B cell (primary cell): ENCODE data around the gene NOP9. TPM values are rescaled to one million over a fixed set of nuclear protein-coding genes. Genes with fewer than 3 reads are reported as not detected.

ENCODE experiments used
- ATAC-seq: fragments of 200-7000 bp; cut with Tn5 transposase; one replicate; pipeline ENCODE4 v1.10.0; 2021; ENCODE audit warnings: low read depth, mild to moderate bottlenecking, moderate number of reproducible peaks, moderate library complexity
- CTCF ChIA-PET: fragments of 350-600 bp; sonication (Branson Sonifier 250); formaldehyde crosslinking; loops from one replicate; lab custom pipeline; 2021; ENCODE audit warnings: antibody characterized with exemption, inconsistent platforms; lab: Charles Lee
- POLR2A ChIA-PET: fragments of 350-600 bp; sonication (Branson Sonifier 250); formaldehyde crosslinking; loops from one replicate; lab custom pipeline; 2021; ENCODE audit warnings: antibody characterized with exemption; lab: Charles Lee
- DNase-seq: peaks from one replicate; pipeline ENCODE4 v3.0.0; 2013
- H2AFZ ChIP-seq: 2 replicates; pipeline ENCODE4 v1.6.1; 2012; ENCODE audit warnings: mild to moderate bottlenecking, low read depth, low read length; ENCODE audit not compliant: insufficient read depth, poor library complexity, severe bottlenecking
- H3K27ac ChIP-seq, 2 donors: 1 replicate in 1 of 2; 2 replicates in 1 of 2; pipeline ENCODE4 v1.5.1; 2012 to 2013; ENCODE audit warnings: low read length in 2 of 2, mild to moderate bottlenecking in 2 of 2, moderate library complexity in 1 of 2
- H3K27me3 ChIP-seq, 4 experiments: fragments of 200-600 bp in 1 of 4; sonication (generic) in 1 of 4; replicated peaks in 1 of 4; 1 replicate in 2 of 4; 2 replicates in 2 of 4; pipeline versions ENCODE4 v1.6.1 to v1.7.0; 2013 to 2016; ENCODE audit warnings: low read length in 3 of 4, mild to moderate bottlenecking in 2 of 4, mixed read lengths in 1 of 4, moderate library complexity in 1 of 4; ENCODE audit not compliant: insufficient read depth in 4 of 4, control insufficient read depth in 3 of 4; ENCODE audit errors: control extremely low read depth in 1 of 4
- H3K36me3 ChIP-seq, 2 experiments: replicated peaks in 1 of 2; 1 replicate in 1 of 2; 2 replicates in 1 of 2; pipeline versions ENCODE4 v1.6.1 to v1.7.1; 2013; ENCODE audit warnings: low read length in 1 of 2; ENCODE audit not compliant: insufficient read depth in 2 of 2, control insufficient read depth in 1 of 2; ENCODE audit errors: control extremely low read depth in 1 of 2, extremely low read depth in 1 of 2
- H3K4me1 ChIP-seq, 2 donors: fragments of 200-600 bp in 1 of 2; sonication (generic) in 1 of 2; 1 replicate in 1 of 2; 2 replicates in 1 of 2; pipeline versions ENCODE4 v1.5.1 to v1.6.1; 2013 to 2017; ENCODE audit warnings: low read length in 2 of 2; ENCODE audit not compliant: control insufficient read depth in 2 of 2, insufficient read depth in 2 of 2
- H3K4me2 ChIP-seq: replicated peaks from 2 replicates; pipeline ENCODE3; 2012; ENCODE audit warnings: mild to moderate bottlenecking, low read depth, low read length; ENCODE audit not compliant: poor library complexity, severe bottlenecking
- H3K4me3 ChIP-seq, 5 experiments: fragments of 200-600 bp in 1 of 5; sonication (generic) in 1 of 5; 1 replicate in 3 of 5; 2 replicates in 2 of 5; pipeline versions ENCODE4 v1.5.1 to v1.7.0; 2011 to 2016; ENCODE audit warnings: low read length in 4 of 5, mild to moderate bottlenecking in 4 of 5, low read depth in 2 of 5, control low read depth in 1 of 5, moderate library complexity in 1 of 5; ENCODE audit not compliant: insufficient read depth in 1 of 5; ENCODE audit errors: control extremely low read depth in 1 of 5, extremely low read depth in 1 of 5
- H3K79me2 ChIP-seq: fragments of 200-600 bp; sonication (generic); one replicate; pipeline ENCODE4 v1.6.0; 2016; ENCODE audit warnings: low read length; ENCODE audit not compliant: control insufficient read depth, insufficient read depth
- H3K9ac ChIP-seq: fragments of 200-600 bp; sonication (generic); 2 replicates; pipeline ENCODE4 v1.6.1; 2017; ENCODE audit warnings: mild to moderate bottlenecking, low read length, moderate library complexity
- H3K9me3 ChIP-seq, 3 donors: one replicate each; pipeline versions ENCODE4 v1.6.1 to v1.7.1; 2013; ENCODE audit warnings: low read length in 2 of 3; ENCODE audit not compliant: control insufficient read depth in 2 of 3, insufficient read depth in 1 of 3; ENCODE audit errors: control extremely low read depth in 1 of 3
- H4K20me1 ChIP-seq: 2 replicates; pipeline ENCODE4 v1.6.0; 2012; ENCODE audit warnings: mild to moderate bottlenecking, low read length; ENCODE audit not compliant: insufficient read depth, control insufficient read depth, poor library complexity, severe bottlenecking
- H3K27ac Mint-ChIP-seq: one replicate; pipeline ENCODE4 v1.8.0; 2021; ENCODE audit warnings: mixed read lengths
- H3K27me3 Mint-ChIP-seq: one replicate; pipeline ENCODE4 v1.8.0; 2021; ENCODE audit warnings: mixed read lengths
- H3K4me1 Mint-ChIP-seq: one replicate; pipeline ENCODE4 v1.8.0; 2021; ENCODE audit warnings: mixed read lengths
- H3K4me3 Mint-ChIP-seq: one replicate; pipeline ENCODE4 v1.8.0; 2021; ENCODE audit warnings: mixed read lengths
- H3K9me3 Mint-ChIP-seq: one replicate; pipeline ENCODE4 v1.8.0; 2022; ENCODE audit warnings: mixed read lengths; ENCODE audit not compliant: insufficient read depth
- EZH2 ChIP-seq: IDR thresholded peaks from 2 replicates; pipeline ENCODE4 v1.6.1; 2012; ENCODE audit warnings: borderline replicate concordance, low read depth, mild to moderate bottlenecking, moderate library complexity, low read length; ENCODE audit not compliant: insufficient read depth, poor library complexity, severe bottlenecking
- WGBS: methylation state at CpG from one replicate; pipeline ENCODE4 v1.1.5; 2013; ENCODE audit warnings: missing lambda C conversion rate; ENCODE audit not compliant: insufficient coverage; 5-methylcytosine and 5-hydroxymethylcytosine counted together
- intact Hi-C: fragments of 100-400 bp; cut with micrococcal nuclease; formaldehyde crosslinking; loops from one replicate; pipeline ENCODE4 v1.10.0; 2022
- polyA plus RNA-seq: library from polyadenylated mRNA; depleted of rRNA; stranded (reverse); fragments of >200 nt; gene quantifications from 2 replicates; pipeline ENCODE4 v1.2.3, GENCODE V29; 2012
- total RNA-seq, 2 donors: library from RNA; stranded (reverse); fragments of 120-200 nt in 1 of 2; gene quantifications; 1 replicate in 1 of 2; 2 replicates in 1 of 2; pipeline versions ENCODE4 v1.2.3 to v1.2.4, GENCODE V29; 2013 to 2022
- TF ChIP-seq, protein P1 (sequence below): fragments of 200-600 bp; IDR thresholded peaks from one replicate; pipeline ENCODE4 v1.8.0; 2022; ENCODE audit warnings: antibody characterized with exemption, mild to moderate bottlenecking

The NOP9 gene
- total and polyA plus RNA-seq, 2 donors (not counting 1 experiment from before 2014, with no cell fraction given) = 9.7 to 22.6 TPM

DNA sequence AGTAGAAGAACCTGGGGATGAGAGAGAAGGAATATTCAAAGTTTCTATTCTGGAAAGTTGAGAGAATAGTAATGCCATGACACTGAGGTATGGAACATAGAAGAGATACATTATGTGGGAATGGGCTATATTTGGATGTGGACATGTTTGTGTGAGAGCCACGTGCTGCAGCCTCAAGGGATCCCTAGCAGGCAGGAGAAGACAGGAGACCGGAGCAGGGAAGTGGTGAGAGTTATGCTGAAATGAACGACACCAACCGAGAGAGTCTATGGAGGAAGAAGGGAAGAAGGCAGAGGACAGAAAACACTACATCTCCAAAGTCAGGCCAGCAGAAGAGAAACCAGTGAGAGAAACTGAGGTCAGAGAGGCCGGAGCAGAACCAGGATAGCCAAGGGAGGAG lies 50.1 kb downstream of the NOP9 start:
- no peak for TF ChIP-seq EZH2
- TF ChIP-seq, protein P1, sequence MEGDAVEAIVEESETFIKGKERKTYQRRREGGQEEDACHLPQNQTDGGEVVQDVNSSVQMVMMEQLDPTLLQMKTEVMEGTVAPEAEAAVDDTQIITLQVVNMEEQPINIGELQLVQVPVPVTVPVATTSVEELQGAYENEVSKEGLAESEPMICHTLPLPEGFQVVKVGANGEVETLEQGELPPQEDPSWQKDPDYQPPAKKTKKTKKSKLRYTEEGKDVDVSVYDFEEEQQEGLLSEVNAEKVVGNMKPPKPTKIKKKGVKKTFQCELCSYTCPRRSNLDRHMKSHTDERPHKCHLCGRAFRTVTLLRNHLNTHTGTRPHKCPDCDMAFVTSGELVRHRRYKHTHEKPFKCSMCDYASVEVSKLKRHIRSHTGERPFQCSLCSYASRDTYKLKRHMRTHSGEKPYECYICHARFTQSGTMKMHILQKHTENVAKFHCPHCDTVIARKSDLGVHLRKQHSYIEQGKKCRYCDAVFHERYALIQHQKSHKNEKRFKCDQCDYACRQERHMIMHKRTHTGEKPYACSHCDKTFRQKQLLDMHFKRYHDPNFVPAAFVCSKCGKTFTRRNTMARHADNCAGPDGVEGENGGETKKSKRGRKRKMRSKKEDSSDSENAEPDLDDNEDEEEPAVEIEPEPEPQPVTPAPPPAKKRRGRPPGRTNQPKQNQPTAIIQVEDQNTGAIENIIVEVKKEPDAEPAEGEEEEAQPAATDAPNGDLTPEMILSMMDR = no peak
- Histone ChIP-seq H3K27me3 (peaks cover 0 to 37% (median 13%) of the 10 kb centered on the region in 4 experiments), H3K27ac (no peak overlapping the region), H3K4me3 (no peak overlapping the region), H3K79me2 (no peaks in the 10 kb centered on the region), H3K9ac (no peak overlapping the region), H4K20me1 (no peaks in the 10 kb centered on the region), H3K4me2 (no peak overlapping the region), H2AFZ (no peak overlapping the region), H3K9me3 (no peaks in the 10 kb centered on the region), H3K36me3 (no peaks in the 10 kb centered on the region), H3K4me1 (no peaks in the 10 kb centered on the region)
- WGBS = 88% methylated on average over 2 of the region's 5 CpGs
- intact Hi-C loops = no loop called here
- peaks cover 60% of the 10 kb centered on the region for H3K27me3 Mint-ChIP-seq
- H3K4me1 Mint-ChIP-seq = no peaks in the 10 kb centered on the region
- POLR2A ChIA-PET = no interaction called here
- no peak overlapping the region for H3K27ac Mint-ChIP-seq
- DNase-seq (no peak), ATAC-seq (no peak)
- no peak overlapping the region for H3K4me3 Mint-ChIP-seq
- CTCF ChIA-PET = interaction anchor here (0.6 to 1.2 kb wide), 2 partner anchors 10 to 16 kb away, joined by 3 to 4 read pairs; partner anchors contain the start of gene RIPK3
- H3K9me3 Mint-ChIP-seq = no peaks in the 10 kb centered on the region

DNA sequence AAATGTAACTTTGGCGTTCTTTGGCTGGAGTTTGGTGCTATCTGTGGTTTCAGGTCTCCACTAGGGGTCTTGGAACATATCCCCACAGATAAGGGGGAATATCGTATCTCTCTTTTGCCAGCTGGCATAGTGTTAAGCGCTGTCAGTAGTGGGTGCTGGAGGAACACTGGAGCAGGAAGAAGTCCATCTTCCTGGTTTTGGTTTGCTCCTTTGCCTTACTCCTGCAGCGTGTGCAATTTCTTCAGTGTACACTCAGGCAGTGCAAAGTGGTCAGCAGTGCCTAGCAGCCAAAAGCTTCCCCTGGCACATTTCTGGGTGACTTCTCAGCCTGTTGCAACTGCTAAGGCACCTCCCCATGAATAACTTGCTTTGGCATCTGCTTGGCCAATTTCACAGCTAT lies 51.9 kb downstream of the NOP9 start:
- CTCF ChIA-PET = interaction anchor here (0.6 to 0.8 kb wide), 4 partner anchors 63 to 137 kb away, joined by 3 read pairs; no protein-coding TSS in a partner anchor
- Histone ChIP-seq H3K4me2 (no peak overlapping the region), H3K36me3 (no peaks in the 10 kb centered on the region), H3K27ac (no peak overlapping the region), H3K4me1 (no peaks in the 10 kb centered on the region), H3K79me2 (no peaks in the 10 kb centered on the region), H4K20me1 (no peaks in the 10 kb centered on the region), H3K9me3 (no peaks in the 10 kb centered on the region), H2AFZ (no peak overlapping the region), H3K9ac (no peak overlapping the region), H3K27me3 (peaks cover 0 to 32% (median 11%) of the 10 kb centered on the region in 4 experiments), H3K4me3 (no peak overlapping the region)
- WGBS = 56% methylated on average over 4 of the region's 4 CpGs
- intact Hi-C loops = no loop called here
- H3K9me3 Mint-ChIP-seq = no peaks in the 10 kb centered on the region
- peaks cover 53% of the 10 kb centered on the region for H3K27me3 Mint-ChIP-seq
- H3K27ac Mint-ChIP-seq = no peak overlapping the region
- POLR2A ChIA-PET = no interaction called here
- H3K4me3 Mint-ChIP-seq = no peak overlapping the region
- ATAC-seq = no peak
- no peaks in the 10 kb centered on the region for H3K4me1 Mint-ChIP-seq
- TF ChIP-seq, protein P1 = no peak
- TF ChIP-seq EZH2 = no peak
- no peak for DNase-seq
